ENCODE results near the gene CLDN24. TPM values are rescaled to one million over a fixed set of nuclear protein-coding genes. Genes with fewer than 3 reads are reported as not detected.

CLDN24 gene
- total RNA-seq, 4 donors from 2014 or later, result not detected

Other genes starting within 250 kb of the CLDN24 start
- gene WWC2, start 223.2 kb downstream of the CLDN24 start, total RNA-seq, result 10 to 100 TPM; 23.0 to 42.0 (median 37.2) TPM
- gene CLDN22, start 2.1 kb downstream of the CLDN24 start, total RNA-seq, result 1 to 10 TPM in 1 of 4 donors, not detected in 3; 1.4 TPM
- 10 to 100 TPM; 25.5 to 31.6 (median 28.9) TPM for gene CDKN2AIP, start 122.2 kb upstream of the CLDN24 start, total RNA-seq
- 10 to 100 TPM; 27.9 to 64.4 (median 48.4) TPM for gene ING2, start 182.6 kb upstream of the CLDN24 start, total RNA-seq